Measurements from ENCODE around the gene C2CD2L. TPM values are rescaled to one million over a fixed set of nuclear protein-coding genes. Genes with fewer than 3 reads are reported as not detected.

Gene C2CD2L
- total RNA-seq, 1 experiment from 2014 or later: 6.4 TPM

DNA sequence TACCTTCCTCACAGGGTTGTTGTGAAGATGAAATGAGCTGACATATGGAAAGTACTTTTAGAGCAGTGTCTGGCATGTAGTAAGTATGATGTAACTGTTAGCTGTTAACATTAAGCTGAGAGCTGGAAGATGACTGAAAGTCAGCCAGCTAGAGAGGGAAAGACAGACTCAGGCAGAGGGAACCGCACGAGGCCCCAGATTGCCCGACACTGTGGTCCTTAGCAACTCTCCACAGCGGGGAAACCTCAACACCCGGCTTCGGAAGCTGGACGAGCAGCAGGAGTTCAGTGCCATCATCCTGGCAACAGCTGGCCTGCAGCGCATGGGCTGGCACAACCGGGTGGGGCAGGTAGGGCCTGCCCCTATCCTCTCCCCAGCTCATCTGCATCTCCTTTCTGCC lies 16.0 kb upstream of the C2CD2L start:
- ChIA-PET POLR2A (no interaction called here), CTCF (interaction anchor here (0.9 to 1.3 kb wide), 3 partner anchors 11 to 230 kb away, joined by 3 to 5 read pairs (median 3); no protein-coding TSS in a partner anchor)
- no peaks in the 10 kb centered on the region for H3K9me3 Mint-ChIP-seq
- no peak for ATAC-seq
- H3K36me3 Mint-ChIP-seq: peaks cover 23% of the 10 kb centered on the region
- no peak overlapping the region for H3K4me3 Mint-ChIP-seq
- no peaks in the 10 kb centered on the region for H3K27me3 Mint-ChIP-seq (ENCODE audit: low read depth)
- DNase-seq (ENCODE audit: low spot score): no peak
- H3K27ac Mint-ChIP-seq: no peak overlapping the region
- TF ChIP-seq JAZF1 (CRISPR knock-in tag; IDR thresholded peaks at IDR 0.05): no peak
- TF ChIP-seq ZNF396 (CRISPR knock-in tag; IDR thresholded peaks at IDR 0.05; ENCODE audit: borderline replicate concordance): no peak
- no peak for TF ChIP-seq PRDM15 (CRISPR knock-in tag; IDR thresholded peaks at IDR 0.05)
- TF ChIP-seq TCF7 (CRISPR knock-in tag; IDR thresholded peaks at IDR 0.05; ENCODE audit: low read depth): no peak
- no peak for TF ChIP-seq ZNF317 (CRISPR knock-in tag; IDR thresholded peaks at IDR 0.05; ENCODE audit: borderline replicate concordance, low read depth)
- no peak for TF ChIP-seq ZNF425 (CRISPR knock-in tag; conservative IDR thresholded peaks at IDR 0.05)
- no peak for TF ChIP-seq ZNF423 (CRISPR knock-in tag; IDR thresholded peaks at IDR 0.05)
- no peak for TF ChIP-seq NR2C2 (CRISPR knock-in tag; IDR thresholded peaks at IDR 0.05)
- no peak for TF ChIP-seq ZMAT4 (CRISPR knock-in tag; IDR thresholded peaks at IDR 0.05)
- TF ChIP-seq, protein P1, sequence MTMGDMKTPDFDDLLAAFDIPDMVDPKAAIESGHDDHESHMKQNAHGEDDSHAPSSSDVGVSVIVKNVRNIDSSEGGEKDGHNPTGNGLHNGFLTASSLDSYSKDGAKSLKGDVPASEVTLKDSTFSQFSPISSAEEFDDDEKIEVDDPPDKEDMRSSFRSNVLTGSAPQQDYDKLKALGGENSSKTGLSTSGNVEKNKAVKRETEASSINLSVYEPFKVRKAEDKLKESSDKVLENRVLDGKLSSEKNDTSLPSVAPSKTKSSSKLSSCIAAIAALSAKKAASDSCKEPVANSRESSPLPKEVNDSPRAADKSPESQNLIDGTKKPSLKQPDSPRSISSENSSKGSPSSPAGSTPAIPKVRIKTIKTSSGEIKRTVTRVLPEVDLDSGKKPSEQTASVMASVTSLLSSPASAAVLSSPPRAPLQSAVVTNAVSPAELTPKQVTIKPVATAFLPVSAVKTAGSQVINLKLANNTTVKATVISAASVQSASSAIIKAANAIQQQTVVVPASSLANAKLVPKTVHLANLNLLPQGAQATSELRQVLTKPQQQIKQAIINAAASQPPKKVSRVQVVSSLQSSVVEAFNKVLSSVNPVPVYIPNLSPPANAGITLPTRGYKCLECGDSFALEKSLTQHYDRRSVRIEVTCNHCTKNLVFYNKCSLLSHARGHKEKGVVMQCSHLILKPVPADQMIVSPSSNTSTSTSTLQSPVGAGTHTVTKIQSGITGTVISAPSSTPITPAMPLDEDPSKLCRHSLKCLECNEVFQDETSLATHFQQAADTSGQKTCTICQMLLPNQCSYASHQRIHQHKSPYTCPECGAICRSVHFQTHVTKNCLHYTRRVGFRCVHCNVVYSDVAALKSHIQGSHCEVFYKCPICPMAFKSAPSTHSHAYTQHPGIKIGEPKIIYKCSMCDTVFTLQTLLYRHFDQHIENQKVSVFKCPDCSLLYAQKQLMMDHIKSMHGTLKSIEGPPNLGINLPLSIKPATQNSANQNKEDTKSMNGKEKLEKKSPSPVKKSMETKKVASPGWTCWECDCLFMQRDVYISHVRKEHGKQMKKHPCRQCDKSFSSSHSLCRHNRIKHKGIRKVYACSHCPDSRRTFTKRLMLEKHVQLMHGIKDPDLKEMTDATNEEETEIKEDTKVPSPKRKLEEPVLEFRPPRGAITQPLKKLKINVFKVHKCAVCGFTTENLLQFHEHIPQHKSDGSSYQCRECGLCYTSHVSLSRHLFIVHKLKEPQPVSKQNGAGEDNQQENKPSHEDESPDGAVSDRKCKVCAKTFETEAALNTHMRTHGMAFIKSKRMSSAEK (CRISPR knock-in tag; IDR thresholded peaks at IDR 0.05; ENCODE audit: borderline replicate concordance): no peak
- TF ChIP-seq ATF1 (CRISPR knock-in tag; IDR thresholded peaks at IDR 0.05): no peak
- TF ChIP-seq ZNF281 (CRISPR knock-in tag; IDR thresholded peaks at IDR 0.05): no peak
- no peak for TF ChIP-seq ZBTB21 (CRISPR knock-in tag; IDR thresholded peaks at IDR 0.05; ENCODE audit: borderline replicate concordance)
- TF ChIP-seq, protein P2, sequence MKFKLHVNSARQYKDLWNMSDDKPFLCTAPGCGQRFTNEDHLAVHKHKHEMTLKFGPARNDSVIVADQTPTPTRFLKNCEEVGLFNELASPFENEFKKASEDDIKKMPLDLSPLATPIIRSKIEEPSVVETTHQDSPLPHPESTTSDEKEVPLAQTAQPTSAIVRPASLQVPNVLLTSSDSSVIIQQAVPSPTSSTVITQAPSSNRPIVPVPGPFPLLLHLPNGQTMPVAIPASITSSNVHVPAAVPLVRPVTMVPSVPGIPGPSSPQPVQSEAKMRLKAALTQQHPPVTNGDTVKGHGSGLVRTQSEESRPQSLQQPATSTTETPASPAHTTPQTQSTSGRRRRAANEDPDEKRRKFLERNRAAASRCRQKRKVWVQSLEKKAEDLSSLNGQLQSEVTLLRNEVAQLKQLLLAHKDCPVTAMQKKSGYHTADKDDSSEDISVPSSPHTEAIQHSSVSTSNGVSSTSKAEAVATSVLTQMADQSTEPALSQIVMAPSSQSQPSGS (CRISPR knock-in tag; IDR thresholded peaks at IDR 0.05; ENCODE audit: borderline replicate concordance, low read depth): no peak
- TF ChIP-seq, protein P3, sequence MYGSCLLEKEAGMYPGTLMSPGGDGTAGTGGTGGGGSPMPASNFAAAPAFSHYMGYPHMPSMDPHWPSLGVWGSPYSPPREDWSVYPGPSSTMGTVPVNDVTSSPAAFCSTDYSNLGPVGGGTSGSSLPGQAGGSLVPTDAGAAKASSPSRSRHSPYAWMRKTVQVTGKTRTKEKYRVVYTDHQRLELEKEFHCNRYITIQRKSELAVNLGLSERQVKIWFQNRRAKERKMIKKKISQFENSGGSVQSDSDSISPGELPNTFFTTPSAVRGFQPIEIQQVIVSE (CRISPR knock-in tag; IDR thresholded peaks at IDR 0.05; ENCODE audit: borderline replicate concordance): no peak
- peaks cover 19% of the 10 kb centered on the region for H3K4me1 Mint-ChIP-seq
